ENCODE measurements around the gene PUS10.
A peak's percentile ranks its signal among the peaks of the same experiment; 100 is the strongest.
"Not testable (repeated sequence)": the region's sequence is repeated elsewhere in the genome, so short reads cannot be mapped to it uniquely, and the experiment has no call there.

Gene PUS10

GRCh38 chr2:61009355-61009754 lies 8.7 kb downstream of the PUS10 start:
- no peak for DNase-seq

- no peak for DNase-seq
These were observed 11.5 kb downstream of the PUS10 start for GRCh38 chr2:61006486-61007105.

DNA sequence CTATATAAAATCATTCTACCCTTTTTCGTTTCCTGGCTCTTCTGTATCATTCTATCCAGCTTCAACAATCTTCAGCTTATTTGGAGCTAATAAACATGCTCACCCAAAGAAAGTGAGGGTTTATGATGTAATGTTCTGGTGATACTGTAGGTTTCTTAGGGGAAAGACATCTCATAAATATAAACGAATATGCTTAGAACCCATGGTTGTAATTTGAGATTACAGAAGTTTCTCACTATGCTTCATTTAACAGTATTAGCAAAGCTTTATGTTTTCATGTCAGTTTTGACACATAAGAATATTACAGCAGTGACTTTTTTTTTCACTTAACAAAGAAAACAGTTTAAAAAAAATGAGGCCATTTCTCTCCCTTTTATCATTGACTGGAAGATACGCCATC lies 12.3 kb downstream of the PUS10 start:
- peak; percentile 20 for DNase-seq

DNA sequence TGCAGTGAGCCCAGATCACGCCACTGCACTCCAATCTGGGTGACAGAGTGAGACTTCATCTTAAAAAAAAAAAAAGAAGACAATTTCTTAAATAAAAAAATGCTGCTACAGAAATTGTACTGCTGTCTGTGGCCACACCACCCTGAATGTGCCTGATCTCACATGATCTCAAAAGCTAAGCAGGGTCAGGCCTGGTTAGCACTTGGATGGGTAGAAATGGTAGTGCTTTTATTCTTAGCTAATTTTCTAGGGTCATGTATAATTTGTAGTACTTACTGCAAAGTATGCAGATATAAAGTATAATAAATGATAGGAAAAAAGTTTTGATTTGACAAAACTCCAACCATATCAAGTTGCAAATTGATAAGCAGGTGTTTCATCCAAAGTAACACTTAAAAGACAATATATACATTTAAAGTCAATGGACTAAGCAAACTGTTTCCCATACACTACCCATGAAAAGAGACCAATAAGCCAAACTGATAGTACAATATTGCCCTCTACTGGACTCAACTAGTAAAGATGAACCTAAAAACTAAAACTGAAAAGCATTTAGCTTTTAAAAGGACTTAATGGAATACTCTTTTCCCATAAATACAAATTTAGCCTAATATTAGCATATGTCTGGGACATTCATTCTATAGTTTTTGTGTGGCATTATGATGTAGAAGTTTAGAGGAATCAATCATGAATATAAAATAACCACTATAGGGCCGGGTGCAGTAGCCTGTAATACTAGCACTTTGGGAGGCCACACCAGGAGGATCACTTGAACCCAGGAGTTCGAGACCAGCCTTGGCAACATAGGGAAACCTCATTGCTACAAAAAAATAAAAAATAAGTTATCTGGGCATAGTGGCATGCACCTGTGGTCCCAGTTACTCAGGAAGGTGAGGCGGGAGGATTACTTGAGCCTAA lies 19.2 kb downstream of the PUS10 start:
- peak; percentile 72 for DNase-seq

DNA sequence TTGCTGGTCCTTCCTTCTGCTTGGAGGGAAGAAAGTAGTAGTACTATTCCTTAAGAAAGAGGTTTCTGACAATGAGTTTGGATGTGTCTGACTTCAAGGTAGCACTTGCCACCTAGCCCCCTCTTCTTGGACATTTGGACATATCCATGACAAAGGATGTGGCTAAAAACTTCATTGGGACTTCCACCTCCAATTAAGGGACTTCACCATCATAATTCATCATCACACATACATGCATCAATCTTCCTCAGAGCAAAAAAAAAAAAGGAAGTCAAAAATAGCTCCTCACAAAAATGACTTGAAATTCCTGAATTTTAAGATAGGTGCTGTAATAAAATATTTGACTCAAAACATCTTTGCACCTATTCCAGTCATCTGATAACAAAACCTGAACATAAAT lies 23.9 kb downstream of the PUS10 start:
- DNase-seq, result no peak

- no peak for DNase-seq
These were observed 25.1 kb downstream of the PUS10 start for GRCh38 chr2:60992985-60993392.

DNA sequence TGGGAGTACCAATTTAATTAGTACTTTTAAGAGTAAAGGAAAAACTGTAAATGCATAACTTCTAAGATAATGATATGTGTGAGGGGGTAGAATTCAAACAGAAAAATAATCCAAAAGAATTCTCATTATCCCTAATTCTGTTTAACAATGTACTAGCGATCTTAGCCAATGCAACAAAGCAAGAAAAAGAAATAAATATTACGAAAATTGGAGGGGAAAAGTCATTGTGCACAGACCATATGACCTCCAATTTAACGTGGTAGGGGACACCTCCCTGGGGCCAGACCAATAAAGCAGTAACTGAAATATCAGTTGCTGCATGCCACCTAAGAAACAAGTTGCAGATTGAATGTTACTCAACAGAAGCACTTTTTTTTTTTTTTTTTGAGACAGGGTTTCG lies 26.4 kb downstream of the PUS10 start:
- DNase-seq, result no peak

- no peak for DNase-seq
These were observed 28.8 kb downstream of the PUS10 start for GRCh38 chr2:60989259-60989658.

DNA sequence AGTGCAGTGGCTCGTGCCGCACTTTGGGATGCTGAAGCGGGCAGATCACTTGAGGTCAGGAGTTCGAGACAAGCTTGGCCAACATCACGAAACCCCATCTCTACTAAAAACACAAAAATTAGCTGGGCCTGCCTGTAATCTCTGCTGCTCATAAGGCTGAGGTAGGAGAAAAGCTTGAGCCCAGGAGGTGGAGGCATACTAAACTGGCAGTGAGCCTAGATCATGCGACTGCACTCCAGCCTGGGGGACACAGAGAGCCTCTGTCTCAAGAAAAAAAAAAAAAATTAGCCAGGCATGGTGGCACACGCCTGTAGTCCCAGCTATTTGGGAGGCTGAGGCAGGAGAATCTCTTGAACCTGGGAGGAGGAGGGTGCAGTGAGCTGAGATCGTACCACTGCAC lies 30.4 kb downstream of the PUS10 start:
- peak; percentile 6 for DNase-seq

DNA sequence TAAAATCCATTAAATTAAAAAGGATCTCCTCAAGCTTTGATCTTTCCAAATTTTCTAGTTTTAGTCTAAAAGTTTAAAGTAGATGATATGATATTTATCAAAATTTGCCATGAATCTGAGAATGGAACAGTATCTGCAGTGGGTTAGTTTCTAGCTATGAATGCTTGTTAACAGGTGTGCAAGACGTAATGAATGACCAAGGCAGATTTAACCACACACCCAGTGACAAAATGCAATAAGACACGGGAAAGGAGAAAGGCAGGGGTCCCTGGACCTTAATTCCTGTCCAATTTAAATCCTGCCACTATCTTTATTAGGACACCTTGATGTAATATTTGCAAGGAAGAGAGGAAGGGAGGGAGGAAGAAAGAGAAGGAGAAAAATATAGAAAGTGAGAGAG lies 31.0 kb downstream of the PUS10 start:
- no peak for DNase-seq

DNA sequence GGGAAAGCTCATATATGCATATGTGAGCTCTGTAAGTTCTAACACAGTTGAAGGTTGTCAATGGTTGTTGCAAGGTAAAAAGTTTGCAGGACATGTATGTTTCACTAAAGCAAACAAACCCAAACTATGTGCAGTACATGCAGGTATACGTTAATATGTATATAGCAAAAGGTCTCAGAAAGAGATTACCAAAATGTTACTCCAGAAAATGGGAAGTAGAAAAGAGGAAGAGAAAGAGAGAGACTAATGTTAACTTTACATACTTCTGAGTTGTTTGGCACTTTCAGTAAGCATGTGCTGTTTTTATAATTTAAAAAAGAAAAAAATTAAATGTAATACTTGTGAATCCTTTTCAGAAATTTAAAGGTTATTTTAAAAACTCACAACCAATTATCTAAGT lies 33.3 kb downstream of the PUS10 start:
- no peak for DNase-seq

GRCh38 chr2:60982066-60982465 lies 36.0 kb downstream of the PUS10 start:
- DNase-seq, result not testable (repeated sequence)

DNA sequence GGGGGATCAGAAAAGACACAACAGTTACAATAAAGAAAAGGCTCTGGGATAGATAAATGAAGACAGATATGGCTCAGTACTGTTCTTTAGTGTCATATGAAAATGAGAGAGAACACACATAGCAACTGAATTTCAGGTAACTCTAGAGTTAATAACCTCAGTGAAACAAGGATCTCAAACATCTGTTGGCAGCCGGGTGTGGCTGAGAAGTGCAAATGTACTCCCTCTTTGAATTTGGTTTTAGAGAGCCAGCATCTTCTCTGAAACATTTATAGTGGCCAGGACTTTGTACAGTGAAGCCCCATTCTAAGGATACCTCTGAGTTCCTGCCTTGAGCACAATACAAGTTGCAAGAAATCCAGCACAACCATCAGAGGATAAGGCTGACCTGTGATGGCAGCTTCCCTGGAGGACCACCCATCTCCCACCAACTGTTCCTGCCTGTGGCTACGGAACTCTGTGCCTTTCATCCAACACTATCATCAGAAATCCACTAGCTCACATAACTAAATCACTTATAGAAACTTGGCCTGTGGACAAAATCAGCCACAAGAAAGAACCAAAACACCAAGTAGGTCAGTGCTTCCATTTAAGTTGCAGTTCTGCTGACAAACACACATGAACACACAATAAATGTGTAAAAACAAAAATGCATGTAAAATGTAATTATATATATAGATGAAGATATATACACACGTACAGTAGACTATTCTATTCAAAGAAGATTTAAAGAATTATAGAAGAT lies 37.8 kb downstream of the PUS10 start:
- DNase-seq, result no peak

GRCh38 chr2:60979231-60979630 lies 38.8 kb downstream of the PUS10 start:
- DNase-seq, result no peak

DNA sequence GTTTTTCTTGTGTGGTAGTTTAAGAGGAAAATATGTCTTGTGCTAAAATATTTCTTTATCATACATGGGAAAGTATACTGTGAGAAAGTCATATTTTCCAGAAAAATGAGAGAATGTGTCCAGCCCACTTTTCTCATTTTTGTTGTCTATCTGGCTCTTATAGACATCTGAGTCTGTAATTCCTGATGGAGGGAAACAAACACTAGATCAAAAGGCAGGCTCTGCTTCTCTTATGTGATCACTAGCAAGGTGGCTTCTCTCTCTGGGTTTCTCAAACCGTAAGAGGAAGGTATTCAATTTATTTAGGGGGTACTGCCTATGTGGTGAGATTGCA lies 40.5 kb downstream of the PUS10 start:
- DNase-seq, result no peak

GRCh38 chr2:60976875-60977561 lies 41.0 kb downstream of the PUS10 start:
- no peak for DNase-seq

GRCh38 chr2:60976256-60976850 lies 41.7 kb downstream of the PUS10 start:
- no peak for DNase-seq

DNA sequence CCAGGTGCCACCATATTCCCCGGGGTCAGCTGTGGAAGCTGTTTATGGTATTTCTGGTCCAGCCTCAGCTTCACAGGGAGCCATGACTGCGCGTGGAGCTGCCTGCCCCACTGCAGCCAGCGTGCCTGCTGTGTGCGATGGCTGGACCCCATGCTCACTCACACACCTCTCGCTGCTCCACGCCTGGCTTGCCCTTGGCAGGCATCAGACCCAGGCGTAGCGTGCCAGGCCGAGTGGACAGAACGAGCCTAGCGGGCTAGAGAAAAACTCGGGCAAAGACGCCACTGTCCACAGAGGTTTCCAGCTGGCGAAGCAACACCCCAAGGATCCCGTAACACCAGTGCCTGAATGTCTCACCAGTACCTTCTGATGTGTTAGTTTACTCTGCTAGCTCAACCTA lies 43.4 kb downstream of the PUS10 start:
- DNase-seq, result no peak

GRCh38 chr2:60973705-60974104 lies 44.4 kb downstream of the PUS10 start:
- DNase-seq, result no peak

DNA sequence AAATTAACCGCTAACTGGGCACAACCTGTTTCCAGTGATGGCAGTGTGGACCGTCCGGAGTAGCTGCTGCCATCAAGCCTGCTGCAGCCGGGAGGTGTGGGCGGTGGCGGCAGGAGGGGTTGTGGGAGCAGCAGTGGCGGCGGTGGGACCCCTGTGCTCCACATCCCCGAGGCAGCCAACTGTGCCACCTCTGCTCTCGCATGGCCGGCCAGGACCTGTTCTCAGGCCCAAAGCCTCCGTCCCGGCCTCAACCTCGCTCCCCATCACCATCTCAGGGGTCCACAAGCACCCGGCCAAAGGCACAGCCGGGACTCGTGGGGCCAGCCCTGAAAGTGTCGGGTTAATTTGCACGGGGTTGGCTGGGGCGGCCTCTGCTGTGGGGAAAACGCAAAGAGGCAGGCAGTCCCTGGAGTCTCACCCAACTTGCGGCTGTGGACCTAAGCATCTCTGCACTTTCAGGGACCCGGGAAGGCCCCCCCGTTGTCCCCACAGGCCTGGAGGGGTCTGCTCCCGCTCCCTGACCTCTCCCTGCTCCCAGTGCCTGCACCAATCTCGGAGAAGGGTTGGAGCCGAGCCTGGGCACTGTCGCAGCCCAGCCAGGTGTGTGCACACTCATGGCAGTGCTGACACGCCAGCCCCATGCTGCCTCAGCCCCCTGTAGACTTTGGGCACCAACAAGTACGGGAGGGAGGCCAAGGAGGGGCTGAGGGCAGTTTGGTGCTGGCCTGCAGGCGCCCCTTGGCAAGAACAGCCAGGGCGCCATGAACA lies 45.0 kb downstream of the PUS10 start:
- no peak for DNase-seq

GRCh38 chr2:60966507-60967405 lies 51.3 kb downstream of the PUS10 start:
- no peak for DNase-seq
